Measurements from ENCODE around the gene MPC1.
"Not testable (repeated sequence)": the region's sequence is repeated elsewhere in the genome, so short reads cannot be mapped to it uniquely, and the experiment has no call there.

MPC1 gene

DNA sequence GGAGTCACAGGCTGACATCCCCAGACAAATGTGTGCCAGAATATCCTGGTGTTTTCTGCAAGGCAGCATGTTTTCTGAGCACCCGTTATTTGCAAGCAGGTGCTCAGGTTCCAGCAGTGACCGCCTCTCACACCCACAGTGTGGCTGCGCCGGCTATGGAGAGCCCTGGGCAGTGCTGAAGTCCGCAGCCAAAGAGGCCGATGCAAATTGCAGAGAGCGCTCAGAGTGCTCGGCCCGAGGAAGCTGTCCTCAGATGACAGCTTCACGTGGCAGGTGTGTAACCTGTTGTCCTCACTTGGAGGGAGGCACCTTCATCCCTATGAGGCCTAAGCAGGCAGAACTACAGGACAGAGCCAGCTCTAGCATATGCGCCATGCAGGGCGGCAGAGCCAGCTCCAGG is 23.5 kb upstream of the MPC1 start:
- H3K36me3 ChIP-seq (ENCODE audit: insufficient read depth, low read length): no peaks in the 10 kb centered on the region
- H3K27me3 ChIP-seq (ENCODE audit: insufficient read depth, low read length): no peaks in the 10 kb centered on the region
- peaks cover 10% of the 10 kb centered on the region for H3K4me1 ChIP-seq (ENCODE audit: control insufficient read depth, insufficient read depth, low read length, unreplicated experiment)
- no peak overlapping the region for H3K27ac ChIP-seq (ENCODE audit: low read depth, low read length)
- no peaks in the 10 kb centered on the region for H3K79me2 ChIP-seq (ENCODE audit: control insufficient read depth, insufficient read depth, low read length, unreplicated experiment)
- no peak overlapping the region for H3K4me3 ChIP-seq (ENCODE audit: low read depth, low read length)
- H2AFZ ChIP-seq (ENCODE audit: low read length, unreplicated experiment): no peak overlapping the region

DNA sequence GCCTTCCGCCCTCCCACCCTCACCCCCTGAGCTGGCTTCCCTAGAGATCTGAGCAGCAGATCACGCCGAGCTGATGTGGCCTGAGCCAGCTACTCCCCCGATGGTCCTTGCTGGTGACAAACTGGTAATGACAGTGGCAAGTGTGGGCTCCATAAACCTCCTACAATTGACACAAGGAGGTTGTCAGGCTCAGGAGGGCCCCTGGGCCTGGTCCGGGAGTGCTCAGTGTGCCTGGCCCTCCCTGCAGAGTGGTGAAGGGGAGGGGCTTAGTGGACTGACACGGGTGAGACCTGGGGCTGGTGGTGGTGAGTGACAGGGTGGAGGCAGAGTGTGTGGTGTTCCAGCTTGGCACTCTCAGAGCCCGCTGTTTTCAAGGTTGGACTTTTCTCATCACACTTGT is 22.6 kb upstream of the MPC1 start:
- no peaks in the 10 kb centered on the region for H3K27me3 ChIP-seq (ENCODE audit: insufficient read depth, low read length)
- no peaks in the 10 kb centered on the region for H3K79me2 ChIP-seq (ENCODE audit: control insufficient read depth, insufficient read depth, low read length, unreplicated experiment)
- no peak overlapping the region for H3K4me3 ChIP-seq (ENCODE audit: low read depth, low read length)
- no peak overlapping the region for H3K27ac ChIP-seq (ENCODE audit: low read depth, low read length)
- H2AFZ ChIP-seq (ENCODE audit: low read length, unreplicated experiment): no peak overlapping the region
- H3K36me3 ChIP-seq (ENCODE audit: insufficient read depth, low read length): no peaks in the 10 kb centered on the region
- peaks cover 10% of the 10 kb centered on the region for H3K4me1 ChIP-seq (ENCODE audit: control insufficient read depth, insufficient read depth, low read length, unreplicated experiment)

DNA sequence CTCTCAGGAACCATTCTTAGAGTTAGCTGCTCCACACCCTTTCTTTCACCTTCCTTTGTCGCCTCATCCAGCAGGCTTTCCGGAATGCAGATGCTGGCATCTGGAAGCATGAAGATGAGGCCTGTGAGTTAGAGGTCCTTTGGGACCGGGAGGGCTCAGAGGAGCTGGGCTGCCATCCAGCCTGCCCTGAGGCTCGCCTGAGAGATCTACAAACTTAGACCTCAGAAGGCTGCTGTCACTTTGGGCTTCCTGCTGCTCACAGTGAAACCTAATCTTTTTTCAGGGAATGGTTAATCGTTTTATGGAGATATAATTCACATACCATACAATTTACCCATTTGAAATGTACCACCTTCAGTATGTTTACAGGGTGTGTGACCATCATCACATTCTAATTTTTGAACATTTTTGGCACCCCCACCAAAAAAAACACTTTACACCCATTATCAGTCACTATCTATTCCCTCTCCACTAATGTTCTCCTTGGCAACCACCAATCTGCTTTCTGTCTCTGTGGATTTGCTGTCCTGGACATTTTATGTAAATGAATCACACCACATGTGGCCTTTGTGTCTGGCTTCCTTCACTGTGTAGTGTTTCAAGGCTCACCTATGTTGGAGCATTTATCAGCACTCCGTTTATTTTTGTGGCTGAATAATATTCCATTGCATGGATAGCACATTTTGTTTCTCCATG is 20.0 kb upstream of the MPC1 start:
- H3K36me3 ChIP-seq (ENCODE audit: insufficient read depth, low read length): no peaks in the 10 kb centered on the region

DNA sequence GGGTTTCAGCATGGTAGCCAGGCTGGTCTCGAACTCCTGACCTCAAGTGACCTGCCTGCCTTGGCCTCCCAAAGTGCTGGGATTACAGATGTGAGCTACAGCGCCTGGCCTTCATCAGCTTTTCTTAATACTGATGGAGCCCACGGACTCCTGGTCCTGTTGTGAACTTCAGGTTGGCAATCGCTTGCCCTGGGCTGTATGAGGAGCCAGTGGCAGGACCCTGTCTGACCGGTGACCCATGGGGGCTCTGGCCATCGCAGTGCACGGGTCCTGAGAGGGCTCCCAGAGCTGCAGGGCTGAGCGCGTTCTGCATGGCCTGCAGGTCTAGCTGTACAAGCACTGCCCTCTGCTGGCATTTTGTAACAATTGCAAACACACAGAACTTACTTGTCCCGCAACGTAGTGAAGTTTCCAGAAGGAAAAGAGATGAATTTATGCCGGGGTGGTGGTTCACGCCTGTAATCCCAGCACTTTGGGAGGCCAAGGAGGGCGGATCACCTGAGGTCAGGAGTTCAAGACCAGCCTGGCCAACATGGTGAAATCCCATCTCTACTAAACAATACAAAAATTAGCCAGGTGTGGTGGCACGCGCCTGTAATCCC is 18.0 kb upstream of the MPC1 start:
- not testable (repeated sequence) for H3K4me3 ChIP-seq (ENCODE audit: low read depth, low read length); H3K36me3 ChIP-seq (ENCODE audit: insufficient read depth, low read length); H3K27me3 ChIP-seq (ENCODE audit: insufficient read depth, low read length); H3K79me2 ChIP-seq (ENCODE audit: control insufficient read depth, insufficient read depth, low read length, unreplicated experiment); H3K4me1 ChIP-seq (ENCODE audit: control insufficient read depth, insufficient read depth, low read length, unreplicated experiment); H2AFZ ChIP-seq (ENCODE audit: low read length, unreplicated experiment); H3K27ac ChIP-seq (ENCODE audit: low read depth, low read length)

More for the DNA sequence above, 20.0 kb upstream of the MPC1 start:
- H3K27me3 ChIP-seq (ENCODE audit: insufficient read depth, low read length): peaks cover 3% of the 10 kb centered on the region; the same call in 1 of the 2 replicates
- peaks cover 10% of the 10 kb centered on the region for H3K4me1 ChIP-seq (ENCODE audit: control insufficient read depth, insufficient read depth, low read length, unreplicated experiment)
- H3K4me3 ChIP-seq (ENCODE audit: low read depth, low read length): no peak overlapping the region
- peak overlapping the region; percentile 40; the same call in 1 of the 2 replicates for H3K27ac ChIP-seq (ENCODE audit: low read depth, low read length)
- H2AFZ ChIP-seq (ENCODE audit: low read length, unreplicated experiment): no peak overlapping the region
- no peaks in the 10 kb centered on the region for H3K79me2 ChIP-seq (ENCODE audit: control insufficient read depth, insufficient read depth, low read length, unreplicated experiment)

DNA sequence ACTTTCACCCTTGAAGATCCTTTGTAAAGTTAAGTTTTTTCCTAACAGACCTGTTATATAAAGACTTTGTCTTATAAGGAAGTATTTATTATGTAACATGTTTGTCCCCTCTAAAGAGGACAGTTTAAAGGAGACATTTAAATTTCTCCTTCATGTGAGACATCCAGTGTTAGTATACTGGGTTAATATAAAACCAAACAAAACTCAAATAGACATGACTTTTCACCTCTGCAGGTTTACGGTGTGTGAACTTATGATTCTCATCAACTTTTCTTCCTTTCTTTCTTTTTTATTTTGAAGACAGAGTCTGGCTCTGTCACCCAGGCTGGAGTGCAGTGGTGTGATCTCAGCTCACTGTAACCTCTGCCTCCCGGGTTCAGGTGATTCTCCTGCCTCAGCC is 17.4 kb upstream of the MPC1 start:
- H3K27ac ChIP-seq (ENCODE audit: low read depth, low read length): no peak overlapping the region
- H3K4me1 ChIP-seq (ENCODE audit: control insufficient read depth, insufficient read depth, low read length, unreplicated experiment): peaks cover 10% of the 10 kb centered on the region
- no peaks in the 10 kb centered on the region for H3K36me3 ChIP-seq (ENCODE audit: insufficient read depth, low read length)
- peaks cover 14% of the 10 kb centered on the region; the same call in 1 of the 2 replicates for H3K27me3 ChIP-seq (ENCODE audit: insufficient read depth, low read length)
- no peak overlapping the region for H2AFZ ChIP-seq (ENCODE audit: low read length, unreplicated experiment)
- no peaks in the 10 kb centered on the region for H3K79me2 ChIP-seq (ENCODE audit: control insufficient read depth, insufficient read depth, low read length, unreplicated experiment)
- no peak overlapping the region for H3K4me3 ChIP-seq (ENCODE audit: low read depth, low read length)

DNA sequence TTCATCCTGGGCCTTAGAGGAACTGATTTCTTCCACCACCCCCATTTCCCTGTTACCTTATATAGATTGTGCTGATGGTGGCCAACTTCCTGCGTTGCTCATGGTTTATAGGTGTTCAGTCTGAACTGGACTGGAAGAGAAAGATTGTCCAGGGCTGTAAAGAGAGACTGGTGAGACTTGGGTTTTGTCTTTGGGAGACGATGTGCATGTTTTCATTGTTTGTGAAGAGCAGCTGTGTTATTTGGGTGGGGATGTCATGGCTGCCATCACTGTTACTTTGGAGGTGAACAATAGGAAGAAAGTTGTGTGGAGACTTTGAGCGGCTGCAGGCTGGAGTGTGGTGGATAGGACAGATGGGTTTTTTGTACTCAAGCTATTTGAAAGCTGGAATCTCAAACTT is 15.6 kb upstream of the MPC1 start:
- H2AFZ ChIP-seq (ENCODE audit: low read length, unreplicated experiment): no peak overlapping the region

DNA sequence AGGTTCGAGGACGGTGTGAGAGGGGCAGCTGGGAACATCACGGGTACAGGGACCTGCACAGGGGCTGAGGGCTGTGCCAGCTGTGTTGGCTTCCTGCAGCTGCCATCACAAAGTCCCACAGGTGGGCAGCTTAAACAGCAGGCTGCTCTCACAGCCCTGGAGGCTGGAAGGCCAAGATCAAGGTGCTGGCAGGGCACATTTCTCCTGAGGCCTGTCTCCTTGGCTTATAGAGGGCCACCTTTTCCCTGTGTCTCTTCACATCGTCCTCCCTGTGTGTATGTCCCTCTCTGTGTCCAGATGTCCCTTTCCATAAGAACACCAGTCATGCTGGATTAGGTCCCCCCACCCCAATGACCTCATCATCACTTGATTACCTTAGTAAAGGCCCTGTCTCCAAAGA is 15.1 kb upstream of the MPC1 start:
- no peaks in the 10 kb centered on the region for H3K36me3 ChIP-seq (ENCODE audit: insufficient read depth, low read length)
- peaks cover 4% of the 10 kb centered on the region for H3K4me1 ChIP-seq (ENCODE audit: control insufficient read depth, insufficient read depth, low read length, unreplicated experiment)
- H3K4me3 ChIP-seq (ENCODE audit: low read depth, low read length): no peak overlapping the region
- no peaks in the 10 kb centered on the region for H3K79me2 ChIP-seq (ENCODE audit: control insufficient read depth, insufficient read depth, low read length, unreplicated experiment)
- no peak overlapping the region for H2AFZ ChIP-seq (ENCODE audit: low read length, unreplicated experiment)
- H3K27me3 ChIP-seq (ENCODE audit: insufficient read depth, low read length): peaks cover 26% of the 10 kb centered on the region
- H3K27ac ChIP-seq (ENCODE audit: low read depth, low read length): no peak overlapping the region

More for the DNA sequence above, 15.6 kb upstream of the MPC1 start:
- Histone ChIP-seq H3K79me2 (ENCODE audit: control insufficient read depth, insufficient read depth, low read length, unreplicated experiment) (no peaks in the 10 kb centered on the region), H3K27ac (ENCODE audit: low read depth, low read length) (no peak overlapping the region), H3K27me3 (ENCODE audit: insufficient read depth, low read length) (peaks cover 26% of the 10 kb centered on the region), H3K4me3 (ENCODE audit: low read depth, low read length) (no peak overlapping the region), H3K4me1 (ENCODE audit: control insufficient read depth, insufficient read depth, low read length, unreplicated experiment) (peaks cover 9% of the 10 kb centered on the region), H3K36me3 (ENCODE audit: insufficient read depth, low read length) (no peaks in the 10 kb centered on the region)

DNA sequence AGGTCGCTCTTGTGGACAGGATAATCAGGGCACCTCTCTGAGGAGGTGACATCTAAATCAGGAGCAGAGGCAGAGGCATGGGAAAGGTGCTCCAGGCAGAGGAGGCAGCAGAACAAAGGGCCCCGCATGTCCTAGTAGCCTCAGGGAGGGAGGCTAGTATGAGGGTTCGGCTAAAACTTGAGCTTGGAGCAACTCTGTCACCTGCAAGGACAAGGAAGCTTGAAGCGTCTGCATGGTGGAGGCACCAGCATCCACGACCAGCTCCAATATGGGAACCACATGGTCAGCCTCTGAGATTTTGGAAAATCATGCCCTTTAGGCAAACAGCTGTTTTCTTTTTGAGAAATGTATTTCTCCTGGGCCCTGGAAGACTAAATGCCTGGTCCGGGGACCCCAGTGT is 13.0 kb upstream of the MPC1 start:
- no peaks in the 10 kb centered on the region for H3K79me2 ChIP-seq (ENCODE audit: control insufficient read depth, insufficient read depth, low read length, unreplicated experiment)
- H3K27me3 ChIP-seq (ENCODE audit: insufficient read depth, low read length): peaks cover 33% of the 10 kb centered on the region
- no peaks in the 10 kb centered on the region for H3K36me3 ChIP-seq (ENCODE audit: insufficient read depth, low read length)
- no peak overlapping the region for H3K27ac ChIP-seq (ENCODE audit: low read depth, low read length)
- no peak overlapping the region for H3K4me3 ChIP-seq (ENCODE audit: low read depth, low read length)
- H2AFZ ChIP-seq (ENCODE audit: low read length, unreplicated experiment): no peak overlapping the region
- H3K4me1 ChIP-seq (ENCODE audit: control insufficient read depth, insufficient read depth, low read length, unreplicated experiment): no peaks in the 10 kb centered on the region

DNA sequence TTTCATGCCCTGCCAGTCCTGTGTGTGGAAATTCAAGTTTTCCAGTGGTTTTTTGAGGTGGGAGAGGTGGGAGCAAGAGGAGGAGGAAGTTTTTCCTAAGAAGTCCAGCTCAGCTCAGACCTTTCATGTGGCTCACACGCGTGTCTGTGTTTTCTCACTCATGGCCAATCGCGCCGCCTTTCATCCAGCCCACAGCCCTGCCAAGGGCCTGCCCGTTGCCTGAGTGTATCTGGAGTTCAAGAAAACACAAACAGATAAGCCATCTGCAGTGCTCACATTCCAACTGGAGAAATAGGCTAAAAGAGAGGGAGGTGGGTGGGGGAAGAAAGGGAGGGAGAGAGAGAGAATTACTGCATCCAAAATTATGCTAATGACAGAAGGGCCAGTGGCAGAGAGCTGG is 12.6 kb upstream of the MPC1 start:
- no peaks in the 10 kb centered on the region for H3K36me3 ChIP-seq (ENCODE audit: insufficient read depth, low read length)
- no peak overlapping the region for H3K27ac ChIP-seq (ENCODE audit: low read depth, low read length)
- no peak overlapping the region for H2AFZ ChIP-seq (ENCODE audit: low read length, unreplicated experiment)
- H3K4me3 ChIP-seq (ENCODE audit: low read depth, low read length): no peak overlapping the region
- H3K27me3 ChIP-seq (ENCODE audit: insufficient read depth, low read length): peaks cover 38% of the 10 kb centered on the region
- no peaks in the 10 kb centered on the region for H3K4me1 ChIP-seq (ENCODE audit: control insufficient read depth, insufficient read depth, low read length, unreplicated experiment)
- no peaks in the 10 kb centered on the region for H3K79me2 ChIP-seq (ENCODE audit: control insufficient read depth, insufficient read depth, low read length, unreplicated experiment)

DNA sequence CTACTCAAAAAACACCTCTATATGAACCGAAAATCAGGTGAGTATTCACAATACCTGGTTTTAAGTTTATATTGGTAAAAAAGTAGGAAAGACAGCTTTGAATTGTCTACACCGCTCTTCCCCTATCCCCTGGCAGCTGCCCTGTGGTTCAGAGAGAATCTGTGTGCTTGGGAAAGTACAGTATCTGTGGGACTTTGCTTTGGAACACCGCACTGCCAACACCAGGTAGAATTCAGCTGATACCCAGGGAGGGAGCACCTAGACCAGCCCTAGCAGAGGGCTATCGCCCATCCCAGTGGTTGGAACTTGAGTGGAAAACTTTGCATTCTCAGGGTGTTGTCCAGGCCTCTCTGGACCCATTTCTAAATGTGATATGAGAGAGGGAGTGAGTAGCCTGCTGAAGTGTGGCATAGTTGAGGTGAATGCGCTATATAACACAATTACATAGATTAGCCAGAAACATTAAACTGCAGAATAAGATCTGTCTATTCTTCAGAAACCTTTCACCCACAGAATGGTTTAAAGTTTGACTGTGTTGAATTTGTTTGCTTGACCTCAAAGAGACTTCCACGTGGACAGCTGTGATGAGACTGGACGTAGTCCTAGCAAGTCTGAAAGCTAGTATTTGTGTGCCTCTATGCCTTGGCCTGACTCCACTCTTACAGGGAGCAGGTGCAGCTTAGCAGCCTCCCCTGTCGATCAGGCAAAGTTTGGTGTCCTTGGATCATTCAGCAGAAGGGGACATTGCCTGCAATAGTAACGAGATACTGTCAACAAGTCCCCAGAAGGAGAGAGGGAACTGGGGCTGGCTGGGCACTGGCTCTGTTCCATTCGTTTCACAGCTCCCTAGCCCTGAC is 11.5 kb upstream of the MPC1 start:
- Histone ChIP-seq H3K79me2 (ENCODE audit: control insufficient read depth, insufficient read depth, low read length, unreplicated experiment) (no peaks in the 10 kb centered on the region), H3K36me3 (ENCODE audit: insufficient read depth, low read length) (no peaks in the 10 kb centered on the region), H3K27ac (ENCODE audit: low read depth, low read length) (no peak overlapping the region), H3K27me3 (ENCODE audit: insufficient read depth, low read length) (peaks cover 38% of the 10 kb centered on the region), H2AFZ (ENCODE audit: low read length, unreplicated experiment) (no peak overlapping the region), H3K4me1 (ENCODE audit: control insufficient read depth, insufficient read depth, low read length, unreplicated experiment) (no peaks in the 10 kb centered on the region), H3K4me3 (ENCODE audit: low read depth, low read length) (no peak overlapping the region)

DNA sequence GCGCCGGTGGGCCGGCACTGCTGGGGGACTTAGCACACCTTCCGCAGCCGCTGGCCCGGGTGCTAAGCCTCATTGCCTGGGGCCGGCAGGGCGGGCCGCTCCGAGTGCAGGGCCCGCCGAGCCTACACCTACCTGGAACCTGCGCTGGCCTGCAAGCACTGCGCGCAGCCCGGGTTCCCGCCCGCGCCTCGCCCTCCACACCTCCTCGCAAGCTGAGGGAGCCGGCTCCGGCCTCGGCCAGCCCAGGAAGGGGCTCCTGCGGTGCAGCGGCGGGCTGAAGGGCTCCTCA is 10.7 kb upstream of the MPC1 start:
- no peaks in the 10 kb centered on the region for H3K4me1 ChIP-seq (ENCODE audit: control insufficient read depth, insufficient read depth, low read length, unreplicated experiment)
- H3K4me3 ChIP-seq (ENCODE audit: low read depth, low read length): no peak overlapping the region
- no peak overlapping the region for H2AFZ ChIP-seq (ENCODE audit: low read length, unreplicated experiment)
- H3K27me3 ChIP-seq (ENCODE audit: insufficient read depth, low read length): peaks cover 38% of the 10 kb centered on the region
- no peaks in the 10 kb centered on the region for H3K79me2 ChIP-seq (ENCODE audit: control insufficient read depth, insufficient read depth, low read length, unreplicated experiment)
- no peak overlapping the region for H3K27ac ChIP-seq (ENCODE audit: low read depth, low read length)
- no peaks in the 10 kb centered on the region for H3K36me3 ChIP-seq (ENCODE audit: insufficient read depth, low read length)

Data from ACC112 (cell line).